CD4-positive, alpha-beta T cell treated with Interleukin-10 for 1 hour (primary cell): ENCODE results near the gene ACTN4.

Experiments
- DNase-seq: peaks from one replicate; pipeline ENCODE4 v3.0.0-alpha.2; 2020

ACTN4 gene

GRCh38 chr19:38698225-38699026 lies 51.0 kb downstream of the ACTN4 start:
- no peak for DNase-seq

GRCh38 chr19:38699027-38699346 lies 51.5 kb downstream of the ACTN4 start:
- DNase-seq = no peak

DNA sequence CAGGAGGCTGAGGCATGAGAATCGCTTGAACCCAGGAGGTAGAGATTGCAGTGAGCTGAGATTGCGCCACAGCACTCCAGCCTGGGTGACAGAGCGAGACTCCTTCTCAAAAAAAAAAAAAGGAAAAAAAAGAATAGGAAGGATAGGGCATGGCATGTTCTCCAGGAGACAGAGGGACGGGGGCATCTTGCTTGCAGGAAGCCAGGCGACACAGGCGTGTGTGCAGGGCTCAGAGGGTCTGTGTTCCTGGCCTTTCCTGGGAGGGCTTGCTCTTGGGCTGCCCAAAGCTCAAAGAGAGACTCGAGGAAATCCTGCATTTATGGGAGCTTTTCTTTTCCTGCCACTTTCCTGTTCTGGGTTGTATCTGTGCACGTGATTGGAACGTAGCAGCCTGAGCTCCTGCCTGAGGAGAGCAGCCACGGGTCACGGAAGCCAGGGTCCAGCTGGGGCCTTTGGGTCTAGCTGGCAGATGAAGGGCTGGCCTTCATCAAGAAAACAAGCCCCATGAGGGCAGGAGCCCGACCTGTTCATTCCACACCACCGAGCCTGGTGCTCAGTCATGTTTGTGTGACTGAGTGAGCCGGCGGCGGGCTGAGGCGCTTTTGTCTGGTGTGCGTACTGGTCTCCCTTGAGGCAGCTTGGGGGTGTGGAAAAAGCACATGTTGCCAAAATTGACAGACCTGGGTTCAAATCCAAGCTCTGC lies 52.3 kb downstream of the ACTN4 start:
- DNase-seq = no peak

DNA sequence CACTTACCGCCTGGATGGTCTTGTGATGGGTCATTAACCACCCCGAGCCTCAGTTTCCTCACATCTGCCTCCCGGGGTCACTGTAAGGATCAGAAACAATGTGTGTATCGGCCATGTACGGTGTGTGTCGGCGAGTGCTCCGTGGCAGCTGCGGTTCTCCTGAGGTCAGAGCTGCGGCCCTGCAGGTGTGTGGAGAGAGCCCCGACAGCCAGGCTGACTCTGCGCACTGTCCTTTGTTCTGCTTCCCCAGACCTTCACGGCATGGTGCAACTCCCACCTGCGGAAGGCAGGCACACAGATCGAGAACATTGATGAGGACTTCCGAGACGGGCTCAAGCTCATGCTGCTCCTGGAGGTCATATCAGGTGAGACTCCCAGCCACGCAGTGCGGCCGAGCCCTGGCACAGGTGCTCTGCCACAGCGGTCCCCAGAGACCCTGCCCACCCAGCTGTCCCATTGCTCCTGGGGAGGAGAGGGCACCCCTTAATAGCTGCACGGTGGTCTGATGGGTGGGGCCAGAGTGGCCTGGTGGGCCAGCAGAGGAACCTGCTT lies 53.0 kb downstream of the ACTN4 start:
- DNase-seq = no peak

- no peak for DNase-seq
Observed at GRCh38 chr19:38700902-38701454, 53.5 kb downstream of the ACTN4 start.

DNA sequence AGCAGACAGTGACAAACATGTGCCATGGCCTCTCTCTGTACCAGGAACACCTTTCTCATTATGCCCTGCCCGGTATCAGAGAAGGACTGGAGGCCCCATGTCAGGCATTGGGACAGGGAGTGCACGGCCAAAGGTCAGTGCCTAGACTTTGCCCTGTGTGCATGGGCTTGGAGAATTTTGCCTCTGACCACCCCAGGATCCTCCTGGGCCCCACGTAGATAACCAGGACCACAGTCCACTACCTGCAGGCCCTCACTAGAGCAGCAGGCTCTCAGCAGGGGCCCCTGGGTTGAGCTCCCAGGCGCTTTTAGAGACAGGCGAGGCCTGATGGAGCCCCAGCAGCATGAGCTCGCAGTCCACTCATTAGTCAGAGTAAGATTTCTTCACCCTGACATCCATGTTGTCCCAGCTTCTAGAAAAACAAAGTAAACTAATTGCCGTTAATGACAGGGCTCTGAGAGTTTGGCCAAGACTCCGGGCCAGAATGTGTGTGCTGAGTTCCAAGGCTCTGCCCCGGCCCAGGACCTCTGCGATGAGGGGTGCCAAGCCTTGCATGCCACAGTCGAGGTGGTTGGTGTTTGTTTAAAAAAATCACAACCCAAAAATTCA lies 54.1 kb downstream of the ACTN4 start:
- DNase-seq = no peak

- DNase-seq = no peak
Observed at GRCh38 chr19:38702278-38702677, 54.8 kb downstream of the ACTN4 start.

DNA sequence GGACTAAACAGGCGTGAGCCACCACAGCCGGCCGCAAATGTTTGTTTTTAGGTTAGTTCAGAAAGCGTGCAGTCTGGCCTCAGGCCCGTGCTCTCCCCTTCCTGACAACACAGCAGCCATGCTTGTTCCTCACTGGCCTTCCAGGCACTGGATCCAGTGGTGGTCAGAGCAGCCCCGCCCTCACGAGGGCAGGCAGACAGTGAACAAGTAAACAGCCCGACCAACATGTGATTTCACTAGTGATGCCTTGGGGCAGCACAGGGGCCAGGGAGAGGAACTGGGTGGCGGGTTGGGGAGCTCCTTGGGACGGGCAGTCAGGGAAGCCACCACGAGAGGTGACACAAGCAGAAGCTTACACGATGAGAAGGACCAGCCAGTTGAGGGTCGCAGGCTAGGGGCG lies 56.1 kb downstream of the ACTN4 start:
- DNase-seq = no peak

DNA sequence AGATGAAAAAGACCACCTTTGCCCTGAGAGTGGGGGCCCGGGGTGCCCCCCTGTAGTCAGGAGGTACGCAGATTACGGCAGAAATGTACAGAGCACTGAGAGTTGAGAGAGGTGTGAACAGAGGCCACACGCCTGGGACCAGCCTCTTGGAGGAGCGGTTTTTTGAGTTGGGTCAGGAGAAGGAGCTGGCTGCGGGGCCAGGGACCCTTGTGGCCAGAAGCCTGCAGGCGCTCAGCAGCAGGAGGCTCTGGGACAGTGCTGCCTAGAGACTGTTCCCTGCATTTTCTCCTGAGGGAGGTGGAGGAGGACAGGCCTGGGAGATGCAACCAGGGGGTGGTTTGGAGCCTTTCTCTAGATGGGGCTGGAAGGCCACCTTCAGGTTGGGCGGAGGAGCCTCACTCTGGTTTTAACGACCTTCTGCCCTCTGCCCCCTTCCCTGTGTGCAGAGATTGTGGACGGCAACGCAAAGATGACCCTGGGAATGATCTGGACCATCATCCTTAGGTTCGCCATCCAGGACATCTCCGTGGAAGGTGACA lies 57.1 kb downstream of the ACTN4 start:
- DNase-seq = no peak

- no peak for DNase-seq
Observed at GRCh38 chr19:38705197-38706019, 58.0 kb downstream of the ACTN4 start.

DNA sequence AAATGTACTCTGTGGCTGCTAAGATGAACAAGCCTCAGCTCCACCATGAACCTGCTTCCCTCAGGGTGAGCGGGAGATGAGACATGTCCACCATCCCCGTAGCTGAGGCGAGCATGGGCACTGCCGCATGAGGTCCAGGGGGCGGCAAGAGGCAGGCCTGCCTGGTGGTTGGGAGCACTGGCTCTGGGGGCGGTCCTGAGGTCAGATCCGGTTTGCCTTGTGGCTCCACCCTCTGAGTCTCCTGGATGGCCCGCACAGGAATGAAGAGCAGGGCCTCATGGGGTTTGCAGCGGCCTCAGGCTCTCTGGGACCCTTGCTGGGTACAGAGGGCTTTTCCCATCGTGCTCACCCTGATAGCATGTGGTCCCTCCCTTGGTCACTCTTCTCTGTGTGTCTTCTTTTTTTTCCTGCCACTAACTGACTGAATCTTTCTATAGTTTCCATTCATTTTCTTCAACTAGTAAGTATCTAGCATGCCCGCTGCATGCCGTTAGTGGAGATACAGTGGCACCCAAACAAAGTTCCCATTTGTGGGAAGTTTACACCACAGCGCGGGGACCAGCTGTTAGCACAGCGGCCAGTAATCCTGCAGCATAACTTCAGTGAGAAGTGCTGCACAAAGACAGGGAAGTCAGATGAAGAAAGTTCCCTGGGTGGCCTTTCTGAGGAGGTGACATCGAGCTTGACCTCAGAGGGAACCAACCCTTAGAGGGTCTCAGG lies 59.5 kb downstream of the ACTN4 start:
- no peak for DNase-seq

- DNase-seq = no peak
Observed at GRCh38 chr19:38707512-38708114, 60.2 kb downstream of the ACTN4 start.

DNA sequence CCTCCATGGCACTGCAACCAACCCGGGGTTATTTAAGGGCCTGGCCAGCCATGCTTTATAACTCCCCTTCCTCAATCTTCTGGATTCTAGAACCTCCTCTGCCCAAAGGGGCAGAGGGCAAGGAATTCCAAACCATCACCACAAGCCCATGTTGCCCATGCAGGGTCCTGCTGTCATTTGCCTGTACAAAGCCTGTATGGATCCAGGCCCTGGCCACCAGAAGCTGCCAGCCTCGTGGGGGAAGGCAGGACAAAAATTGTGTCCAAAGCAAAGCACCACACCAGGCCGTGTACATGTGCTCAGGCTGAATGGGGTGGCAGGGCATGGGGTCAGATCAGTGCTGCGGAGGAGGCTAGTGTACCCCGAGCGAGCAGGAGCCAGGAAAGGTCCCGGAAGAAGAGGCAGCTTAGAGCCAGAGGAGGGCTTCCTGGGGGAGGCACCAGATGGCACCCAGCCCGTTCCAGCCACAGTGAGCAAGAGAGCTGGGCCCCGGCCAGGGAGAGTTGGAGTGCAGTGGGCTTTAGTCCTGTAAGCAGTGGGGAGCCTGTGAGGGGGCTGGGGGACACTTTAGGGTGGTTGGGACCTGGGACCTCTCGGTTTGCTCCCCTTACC lies 61.1 kb downstream of the ACTN4 start:
- DNase-seq = no peak

DNA sequence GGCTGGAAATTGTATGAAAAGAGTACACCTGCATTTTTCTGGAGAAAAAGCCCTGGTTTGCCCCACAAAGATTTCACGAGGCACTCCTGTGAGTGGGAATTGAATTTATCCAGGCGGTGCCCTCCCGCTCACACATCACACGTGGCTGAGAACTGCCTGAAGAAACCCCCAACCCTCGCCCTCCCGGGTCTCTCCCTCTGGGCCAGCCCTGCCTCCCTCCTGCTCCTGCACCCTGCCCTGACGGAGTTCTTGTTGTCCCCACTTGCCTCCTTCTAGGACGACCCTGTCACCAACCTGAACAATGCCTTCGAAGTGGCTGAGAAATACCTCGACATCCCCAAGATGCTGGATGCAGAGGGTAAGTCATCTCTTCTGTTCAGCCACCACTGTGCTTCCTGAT lies 61.7 kb downstream of the ACTN4 start:
- DNase-seq = no peak

DNA sequence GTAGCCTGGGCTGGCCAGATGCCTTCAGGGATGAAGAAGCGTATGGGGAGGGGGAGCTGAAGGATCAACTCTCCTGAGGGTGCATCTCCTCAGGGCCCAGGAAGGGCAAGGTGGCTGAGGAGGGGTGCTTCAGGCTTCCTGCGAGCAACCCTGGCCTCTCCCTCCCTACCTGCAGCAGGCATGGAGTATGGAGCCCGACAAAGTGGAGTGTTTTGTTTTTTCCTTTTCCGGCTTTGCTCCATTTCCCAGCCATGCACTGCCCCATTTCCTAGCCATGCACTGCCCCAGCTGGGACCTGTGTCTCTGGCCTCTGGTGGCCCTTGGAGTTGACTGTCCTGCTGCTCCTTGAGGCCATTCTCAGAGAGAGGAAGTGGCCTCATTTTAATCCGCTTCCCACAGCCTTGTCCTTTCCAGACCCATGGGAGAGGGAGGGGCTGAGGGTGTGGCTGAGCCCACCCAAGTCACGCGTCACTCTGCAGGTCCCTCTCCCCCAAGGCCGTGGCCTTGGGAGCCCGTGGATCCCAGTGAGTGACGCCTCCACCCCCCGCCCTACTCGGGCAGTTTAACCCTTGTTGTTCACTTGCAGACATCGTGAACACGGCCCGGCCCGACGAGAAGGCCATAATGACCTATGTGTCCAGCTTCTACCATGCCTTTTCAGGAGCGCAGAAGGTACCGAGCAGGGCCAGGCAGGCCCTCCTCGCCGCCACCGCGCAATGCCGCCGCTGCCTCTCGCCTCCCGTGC lies 62.4 kb downstream of the ACTN4 start:
- DNase-seq = no peak

DNA sequence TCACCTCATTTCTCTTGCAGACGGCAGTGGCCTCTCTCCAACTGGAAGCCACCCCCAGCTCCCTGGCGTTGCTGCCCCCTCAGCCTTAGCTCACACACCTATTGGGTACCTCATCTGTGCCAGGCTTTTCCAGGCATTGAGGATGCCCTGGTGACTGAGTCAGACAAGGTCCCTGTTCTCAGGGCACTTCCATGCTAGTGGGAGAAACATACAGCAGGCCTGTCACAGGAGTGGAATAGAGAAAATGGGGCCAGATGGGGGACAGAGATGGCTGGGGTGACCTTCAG lies 62.9 kb downstream of the ACTN4 start:
- no peak for DNase-seq

- no peak for DNase-seq
Observed at GRCh38 chr19:38710928-38711725, 63.7 kb downstream of the ACTN4 start.

GRCh38 chr19:38711726-38712153 lies 64.3 kb downstream of the ACTN4 start:
- no peak for DNase-seq

DNA sequence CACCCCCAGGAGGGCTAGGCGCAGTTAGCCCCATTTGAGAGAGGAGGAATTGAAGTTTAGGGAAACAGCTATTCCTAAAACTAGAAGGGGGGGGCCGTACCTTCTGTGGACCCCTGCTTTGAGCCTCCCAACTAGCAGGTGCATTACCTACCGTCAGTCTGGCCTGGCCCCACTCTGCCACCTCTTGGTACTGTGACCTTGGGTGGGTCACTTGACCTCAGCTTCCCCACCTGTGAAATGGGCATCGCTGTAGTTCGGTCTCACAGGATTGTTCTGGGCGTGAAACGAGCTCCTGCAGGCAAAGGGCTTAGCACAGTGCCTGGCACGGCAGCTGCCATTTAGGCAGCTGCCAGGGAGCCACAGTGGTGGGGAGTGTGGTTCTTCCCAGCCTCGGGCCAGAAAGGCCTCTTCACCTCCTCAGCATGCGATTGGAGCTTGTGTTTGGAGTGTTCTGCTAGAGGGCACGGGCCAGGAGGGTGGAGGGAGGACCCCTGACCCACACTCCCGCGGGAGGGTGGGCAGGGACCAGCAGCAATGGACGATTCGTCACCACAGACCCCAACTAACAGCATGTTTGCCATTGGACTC lies 64.8 kb downstream of the ACTN4 start:
- DNase-seq = no peak
